Measurements from ENCODE around the gene KCNS1.

DNA sequence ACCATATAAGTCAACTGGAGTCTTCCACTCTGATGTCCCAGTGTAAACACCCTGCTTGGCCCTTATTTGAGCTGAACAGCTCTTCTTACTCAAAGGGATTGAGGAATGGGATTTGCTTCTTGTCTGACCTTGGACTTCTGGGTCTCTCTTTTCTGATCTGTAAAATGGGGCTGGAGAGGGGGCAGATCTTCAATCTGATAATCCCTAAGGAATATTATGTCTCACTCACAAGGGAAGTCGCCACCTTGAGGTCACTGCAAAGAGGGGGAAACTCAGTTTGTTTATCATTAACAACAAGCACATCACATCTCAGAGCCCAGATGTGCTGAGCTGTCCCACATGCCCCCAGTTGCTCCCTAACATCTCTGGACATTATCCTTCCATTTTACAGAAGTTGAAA is 15.1 kb downstream of the KCNS1 start:
- TF ChIP-seq GATA3 (IDR thresholded peaks at IDR 0.05; ENCODE audit: low read depth, low read length) (no peak), GATA2 (IDR thresholded peaks at IDR 0.05; ENCODE audit: low read depth, low read length) (no peak)

Measured in SH-SY5Y (cell line).